HG02884 (cell line): ENCODE measurements around the gene LILRB5.
"Not testable (repeated sequence)": the region's sequence is repeated elsewhere in the genome, so short reads cannot be mapped to it uniquely, and the experiment has no call there.

Experiments
- ATAC-seq: cut with Tn5 transposase; IDR thresholded peaks from one replicate; pipeline ENCODE4 v1.9.1; 2021; ENCODE audit warnings: mild to moderate bottlenecking, moderate library complexity; ENCODE audit not compliant: unreplicated experiment

LILRB5 gene

GRCh38 chr19:54245936-54246335 lies 11.1 kb downstream of the LILRB5 start:
- ATAC-seq: no peak

GRCh38 chr19:54243809-54244208 lies 13.3 kb downstream of the LILRB5 start:
- ATAC-seq: not testable (repeated sequence)

DNA sequence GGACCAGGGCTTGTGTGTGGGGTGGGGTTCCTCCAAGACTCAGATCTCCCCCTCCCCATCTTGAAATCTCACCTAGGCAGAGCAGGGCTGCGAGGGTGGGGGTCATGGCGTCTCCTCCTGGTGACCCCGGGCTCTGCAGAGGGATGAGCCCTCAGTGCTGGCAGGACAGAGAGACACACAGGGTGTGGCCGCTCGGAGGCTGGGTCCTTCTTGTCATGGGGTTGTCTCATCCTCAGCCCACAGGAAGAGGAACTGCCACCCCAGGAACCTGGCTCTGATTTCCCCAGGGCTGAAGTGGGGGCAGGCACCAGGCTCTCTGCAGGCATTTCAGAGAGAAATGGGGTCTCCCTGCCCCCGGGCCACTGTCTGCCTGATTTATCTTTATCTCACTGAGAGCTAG lies 14.4 kb downstream of the LILRB5 start, which contains the start of gene LILRA6:
Gene LILRA6, minus strand, starts transcription at position 145 of the 400 bp plus-strand sequence.
- not testable (repeated sequence) for ATAC-seq

- not testable (repeated sequence) for ATAC-seq
Measured at GRCh38 chr19:54242234-54242633, 14.8 kb downstream of the LILRB5 start.

DNA sequence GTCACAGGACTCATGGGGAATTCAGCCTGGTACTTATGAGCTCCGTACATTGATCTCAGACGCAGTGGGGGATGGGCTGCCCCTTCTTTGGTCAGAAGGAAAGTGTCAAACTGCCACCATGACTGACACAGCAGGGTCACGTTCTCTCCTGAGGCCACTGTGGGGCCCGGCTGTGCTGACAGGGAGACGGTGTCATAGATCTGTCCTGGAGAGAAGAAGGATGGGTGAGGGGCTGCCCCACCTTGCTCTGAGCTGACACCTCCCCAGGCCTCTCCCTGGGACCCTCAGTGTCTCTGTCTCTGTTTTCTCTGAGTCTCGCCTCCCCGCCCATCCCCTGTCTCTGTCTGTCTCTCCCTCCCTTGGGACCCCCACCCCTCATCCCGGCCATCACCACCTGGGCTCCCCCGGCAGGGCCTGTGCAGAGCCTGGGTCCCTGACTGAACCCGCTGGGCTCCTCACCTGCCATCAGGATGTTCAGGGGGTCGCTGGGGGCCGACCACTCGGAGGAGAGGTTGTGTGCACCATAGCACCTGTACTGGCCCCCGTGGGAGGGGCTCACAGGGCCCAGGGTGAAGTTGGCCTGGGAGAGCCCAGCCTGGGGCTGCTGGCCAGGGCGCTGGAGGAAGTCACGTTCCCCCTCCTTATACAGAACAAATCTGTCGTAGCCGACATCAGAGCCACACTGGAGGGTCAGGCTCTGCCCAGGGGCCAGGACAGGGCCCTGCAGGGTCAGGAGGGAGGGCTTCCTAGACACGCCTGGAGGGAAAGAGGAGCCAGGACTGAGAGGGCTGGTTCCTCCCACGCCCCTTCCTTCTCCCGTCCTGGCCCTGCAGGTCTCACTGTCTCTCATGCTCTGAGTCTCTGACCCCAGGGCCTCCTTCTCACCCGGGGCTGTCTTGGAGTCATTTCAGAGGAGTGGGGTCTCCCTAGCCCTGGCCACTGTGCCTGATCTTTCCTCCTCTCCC lies 16.4 kb downstream of the LILRB5 start:
- ATAC-seq: not testable (repeated sequence)

GRCh38 chr19:54239491-54240371 lies 17.3 kb downstream of the LILRB5 start:
- not testable (repeated sequence) for ATAC-seq

DNA sequence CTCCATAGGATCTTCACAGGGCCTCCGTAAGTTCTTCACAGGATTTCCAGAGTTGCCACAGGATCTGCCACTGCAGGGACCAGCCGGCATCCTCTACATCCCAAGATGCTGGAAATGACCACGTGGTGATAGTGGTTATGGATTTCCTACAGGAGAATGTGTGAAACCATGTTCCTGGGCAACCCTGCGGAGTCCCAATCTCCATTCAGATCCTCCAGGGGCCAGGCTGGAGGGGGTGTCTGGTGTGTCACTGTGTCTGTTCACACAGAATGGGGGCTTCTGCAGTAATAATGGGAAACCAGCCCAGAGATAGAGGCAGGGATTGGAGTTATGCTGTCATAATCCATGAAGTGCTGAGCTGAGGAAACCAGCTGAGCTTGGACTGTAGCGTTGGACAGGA lies 23.1 kb downstream of the LILRB5 start:
- no peak for ATAC-seq

DNA sequence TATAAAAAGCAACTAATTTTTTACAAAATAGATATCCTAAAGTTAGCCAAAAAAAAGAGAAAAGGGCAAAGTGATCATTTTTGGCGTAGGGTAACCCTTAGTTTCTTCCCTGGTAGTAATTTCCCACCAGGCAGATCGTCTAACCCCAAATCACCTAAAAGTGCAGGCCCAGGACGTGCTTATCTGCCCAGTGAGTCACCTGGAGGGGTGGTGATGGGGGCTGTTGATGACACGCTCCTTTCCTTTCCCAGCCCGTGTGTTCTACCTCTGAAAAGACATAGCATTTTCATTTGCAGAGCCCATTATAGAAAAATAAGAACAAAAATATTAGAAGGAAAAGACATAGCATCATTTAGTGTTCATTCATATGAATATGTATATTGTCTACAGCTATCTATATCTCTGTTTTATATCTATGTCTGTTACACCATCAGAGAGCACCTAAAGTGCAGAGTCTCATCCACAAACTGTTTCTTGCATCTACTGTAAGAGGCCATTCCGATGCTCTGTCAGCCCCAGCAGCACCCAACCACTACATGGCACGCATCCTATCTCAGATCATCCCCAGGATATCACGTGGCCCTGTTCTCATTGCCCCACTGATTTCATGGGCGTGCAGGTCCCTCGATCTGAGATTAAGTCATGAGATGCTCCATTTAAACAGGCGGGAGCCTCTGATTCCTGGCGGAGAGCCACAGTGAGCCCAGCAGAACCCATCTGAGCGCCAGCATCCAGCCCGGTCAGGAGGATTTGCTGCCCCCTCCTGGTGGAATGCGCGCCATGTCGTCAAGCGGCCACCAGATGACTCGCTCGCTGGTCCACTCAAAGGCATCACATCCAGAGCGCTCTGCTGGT lies 25.8 kb downstream of the LILRB5 start:
- no peak for ATAC-seq

GRCh38 chr19:54230031-54230430 lies 27.0 kb downstream of the LILRB5 start:
- no peak for ATAC-seq

- no peak for ATAC-seq
Measured at GRCh38 chr19:54229146-54229545, 27.9 kb downstream of the LILRB5 start.

DNA sequence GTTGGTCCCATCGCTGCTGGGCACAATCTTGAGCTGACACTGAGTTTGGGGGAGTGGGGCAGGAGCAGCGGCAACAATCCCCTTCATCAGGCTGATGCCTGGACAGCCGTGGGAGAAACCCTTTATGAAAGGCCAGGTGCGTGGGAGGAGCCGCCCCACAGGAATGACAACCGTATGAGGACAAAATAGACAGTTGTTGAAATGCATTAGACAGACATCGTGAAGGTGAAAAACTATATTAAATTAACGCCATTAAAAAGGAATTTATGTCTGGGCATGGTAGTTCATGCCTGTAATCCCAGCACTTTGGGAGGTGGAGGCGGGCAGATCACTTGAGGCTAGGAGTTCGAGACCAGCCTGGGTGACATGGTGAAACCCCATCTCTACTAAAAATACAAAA lies 32.5 kb downstream of the LILRB5 start:
- not testable (repeated sequence) for ATAC-seq

- ATAC-seq: not testable (repeated sequence)
Measured at GRCh38 chr19:54223937-54224281, 33.2 kb downstream of the LILRB5 start.

DNA sequence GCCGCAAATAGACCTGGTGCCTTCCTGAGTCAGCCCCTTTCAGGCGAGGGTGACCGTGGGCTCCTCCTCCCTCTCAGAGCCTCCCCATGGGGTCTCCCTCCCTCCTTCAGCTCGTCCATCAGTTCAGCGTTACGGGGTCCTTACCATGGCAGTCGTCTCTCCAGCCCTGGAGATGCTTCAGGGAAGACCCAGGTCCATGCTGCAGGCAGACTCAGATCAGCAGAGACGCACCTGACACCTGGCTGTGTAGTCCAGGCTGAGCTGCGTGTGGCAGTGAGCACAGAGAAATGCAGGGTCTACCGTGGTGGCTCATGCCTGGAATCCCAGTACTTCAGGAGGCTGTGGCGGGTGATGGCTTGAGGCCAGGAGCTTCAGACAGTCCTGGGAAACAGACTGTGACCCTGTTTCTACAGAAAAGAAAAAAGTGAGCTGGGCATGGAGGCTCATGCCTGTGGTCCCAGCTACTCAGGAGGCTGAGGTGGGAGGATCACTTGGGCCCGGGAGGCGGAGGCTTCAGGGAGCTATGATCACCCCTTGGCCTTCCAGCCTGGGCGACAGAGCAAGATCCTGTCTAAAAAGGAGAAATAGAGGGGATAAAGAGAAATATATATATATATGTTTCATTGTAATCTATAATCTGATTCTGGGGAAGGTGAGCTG lies 33.7 kb downstream of the LILRB5 start:
- ATAC-seq: not testable (repeated sequence)

DNA sequence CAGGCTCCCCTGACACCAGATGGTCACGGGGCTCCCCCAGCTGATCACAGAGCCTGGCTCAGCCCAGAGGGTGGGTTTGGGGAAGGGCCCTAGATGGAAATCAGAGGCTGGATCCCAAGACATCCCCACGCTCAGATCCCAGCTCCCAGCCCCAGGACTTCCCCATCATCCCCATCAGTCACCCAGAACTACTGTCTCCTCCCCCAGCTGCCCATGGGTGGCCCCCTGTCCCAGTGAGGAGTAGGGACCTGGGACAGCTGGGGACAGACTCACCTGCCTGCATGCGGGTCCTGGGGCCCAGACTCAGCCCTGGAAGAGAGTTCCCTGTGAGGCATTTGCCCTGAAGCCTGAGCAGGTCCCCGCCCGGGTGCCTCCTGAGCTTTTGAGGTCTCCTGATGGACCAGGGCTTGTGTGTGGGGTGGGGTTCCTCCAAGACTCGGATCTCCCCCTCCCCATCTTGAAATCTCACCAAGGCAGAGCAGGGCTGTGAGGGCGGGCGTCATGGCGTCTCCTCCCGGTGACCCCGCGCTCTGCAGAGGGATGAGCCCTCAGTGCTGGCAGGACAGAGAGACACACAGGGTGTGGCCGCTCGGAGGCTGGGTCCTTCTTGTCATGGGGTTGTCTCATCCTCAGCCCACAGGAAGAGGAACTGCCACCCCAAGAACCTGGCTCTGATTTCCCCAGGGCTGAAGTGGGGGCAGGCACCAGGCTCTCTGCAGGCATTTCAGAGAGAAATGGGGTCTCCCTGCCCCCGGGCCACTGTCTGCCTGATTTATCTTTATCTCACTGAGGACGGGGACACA lies 34.4 kb downstream of the LILRB5 start, which contains the start of gene LILRB3:
Gene LILRB3, minus strand, starts transcription at position 534 of the 803 bp plus-strand sequence. Its CDS starts 31 bp downstream, at position 503.
- ATAC-seq: not testable (repeated sequence)

- not testable (repeated sequence) for ATAC-seq
Measured at GRCh38 chr19:54221947-54222346, 35.1 kb downstream of the LILRB5 start.

DNA sequence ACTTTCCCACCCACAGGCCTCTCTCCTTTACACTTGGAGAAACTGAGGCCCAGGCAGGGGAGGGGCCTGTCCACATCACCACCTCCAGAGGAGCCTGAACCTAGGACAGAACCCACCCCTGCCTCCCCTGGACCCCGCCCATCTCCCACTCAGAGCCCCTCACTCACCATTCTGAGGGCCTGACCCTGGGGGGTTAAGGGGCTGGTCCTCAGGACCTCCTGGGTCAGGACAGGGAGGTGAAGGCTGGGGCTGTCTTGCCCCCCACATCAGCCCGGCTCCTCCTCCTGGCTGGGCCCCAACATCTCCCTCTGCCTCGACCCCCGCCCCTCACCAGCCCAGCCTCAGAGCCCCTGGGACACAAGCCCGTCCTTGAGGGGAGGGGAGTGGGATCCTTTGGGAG lies 37.4 kb downstream of the LILRB5 start:
- ATAC-seq: not testable (repeated sequence)

GRCh38 chr19:54218960-54219661 lies 38.0 kb downstream of the LILRB5 start:
- ATAC-seq: no peak

DNA sequence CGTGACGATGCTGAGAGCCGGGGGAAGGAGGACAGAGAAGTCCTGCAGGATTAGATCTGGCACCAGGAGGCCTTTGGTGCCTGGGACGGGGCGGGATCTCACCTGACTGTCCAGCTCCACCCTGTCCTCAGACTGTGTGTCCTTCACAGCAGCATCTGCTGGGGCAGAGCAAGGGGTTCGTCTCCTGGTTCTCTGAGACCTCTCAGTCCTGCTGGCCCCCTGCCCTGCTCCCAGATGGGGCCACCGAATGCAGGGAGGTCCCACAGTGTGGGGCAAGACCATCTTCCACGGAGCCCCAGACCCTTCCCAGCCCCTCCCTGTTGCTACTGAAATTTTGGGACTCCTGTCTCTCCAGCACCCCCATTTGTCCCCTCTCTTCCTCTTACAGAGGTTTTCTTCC lies 38.8 kb downstream of the LILRB5 start:
- ATAC-seq: no peak
